ENCODE data around the gene CD300LD. TPM values are rescaled to one million over a fixed set of nuclear protein-coding genes. Genes with fewer than 3 reads are reported as not detected.

The CD300LD gene
- total and polyA plus RNA-seq, 2 experiments from 2014 or later = not detected

DNA sequence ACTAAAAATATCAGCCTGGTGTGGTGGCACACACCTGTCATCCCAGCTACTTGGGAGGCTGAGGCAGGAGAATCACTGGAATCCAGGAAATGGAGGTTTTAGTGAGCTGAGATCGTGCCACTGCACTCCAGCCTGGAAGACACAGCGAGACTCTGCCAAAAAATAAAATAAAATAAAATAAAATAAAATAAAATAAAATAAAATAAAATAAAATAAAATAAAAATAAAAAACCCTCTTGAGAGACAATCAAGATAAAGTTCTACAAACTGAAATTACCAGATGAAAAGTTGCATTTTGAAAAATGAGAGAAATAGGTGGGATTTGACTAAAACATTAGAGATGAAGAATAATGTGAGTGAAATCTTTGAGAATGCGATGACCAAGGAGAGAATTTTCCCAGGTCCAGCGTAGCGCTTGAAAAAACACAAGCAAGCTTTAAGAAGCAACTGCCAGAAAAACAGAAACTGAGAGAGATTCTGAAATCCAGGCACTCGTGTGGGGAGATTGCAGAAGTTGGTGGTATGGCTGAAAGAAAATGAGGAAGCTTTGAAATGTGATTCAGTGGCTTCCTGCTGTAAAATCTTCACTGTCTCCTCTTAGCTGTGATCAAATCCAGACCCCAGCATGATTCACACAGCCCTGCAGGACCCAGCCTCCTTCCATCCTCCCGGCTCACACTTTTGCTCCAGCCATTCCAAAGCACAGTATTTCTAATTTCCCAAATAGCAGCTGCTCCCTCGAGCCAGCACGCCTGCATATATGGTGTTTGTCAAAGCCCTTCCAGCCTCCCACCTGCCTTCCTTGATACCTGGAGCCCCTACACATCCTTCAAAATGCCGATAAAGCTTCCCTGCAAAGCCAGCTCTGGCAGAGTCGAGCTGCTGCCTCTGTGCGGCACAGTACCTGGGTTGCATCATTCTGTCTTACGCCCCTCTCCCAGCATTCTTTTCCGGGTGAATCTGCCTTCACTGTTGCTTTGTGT is 39.7 kb upstream of the CD300LD start:
- TF ChIP-seq ZNF114 (CRISPR knock-in tag; IDR thresholded peaks at IDR 0.05) (no peak), JUNB (IDR thresholded peaks at IDR 0.05; ENCODE audit: unreplicated experiment) (no peak), CREB1 (CRISPR knock-in tag; IDR thresholded peaks at IDR 0.05; ENCODE audit: low read depth) (no peak), EZH2 (IDR thresholded peaks at IDR 0.05; ENCODE audit: low read depth, unreplicated experiment) (no peak), ZNF331 (CRISPR knock-in tag; IDR thresholded peaks at IDR 0.05; ENCODE audit: low read depth) (no peak), NANOG (IDR thresholded peaks at IDR 0.05; ENCODE audit: borderline replicate concordance) (no peak), STAT1 (IDR thresholded peaks at IDR 0.05; ENCODE audit: unreplicated experiment) (no peak), POLR2AphosphoS5 (IDR thresholded peaks at IDR 0.05; ENCODE audit: low read depth) (no peak)
- TF ChIP-seq, protein P1, sequence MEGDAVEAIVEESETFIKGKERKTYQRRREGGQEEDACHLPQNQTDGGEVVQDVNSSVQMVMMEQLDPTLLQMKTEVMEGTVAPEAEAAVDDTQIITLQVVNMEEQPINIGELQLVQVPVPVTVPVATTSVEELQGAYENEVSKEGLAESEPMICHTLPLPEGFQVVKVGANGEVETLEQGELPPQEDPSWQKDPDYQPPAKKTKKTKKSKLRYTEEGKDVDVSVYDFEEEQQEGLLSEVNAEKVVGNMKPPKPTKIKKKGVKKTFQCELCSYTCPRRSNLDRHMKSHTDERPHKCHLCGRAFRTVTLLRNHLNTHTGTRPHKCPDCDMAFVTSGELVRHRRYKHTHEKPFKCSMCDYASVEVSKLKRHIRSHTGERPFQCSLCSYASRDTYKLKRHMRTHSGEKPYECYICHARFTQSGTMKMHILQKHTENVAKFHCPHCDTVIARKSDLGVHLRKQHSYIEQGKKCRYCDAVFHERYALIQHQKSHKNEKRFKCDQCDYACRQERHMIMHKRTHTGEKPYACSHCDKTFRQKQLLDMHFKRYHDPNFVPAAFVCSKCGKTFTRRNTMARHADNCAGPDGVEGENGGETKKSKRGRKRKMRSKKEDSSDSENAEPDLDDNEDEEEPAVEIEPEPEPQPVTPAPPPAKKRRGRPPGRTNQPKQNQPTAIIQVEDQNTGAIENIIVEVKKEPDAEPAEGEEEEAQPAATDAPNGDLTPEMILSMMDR (conservative IDR thresholded peaks at IDR 0.05; ENCODE audit: low read depth in 2 of 2) = no peak
- TF ChIP-seq, protein P2, sequence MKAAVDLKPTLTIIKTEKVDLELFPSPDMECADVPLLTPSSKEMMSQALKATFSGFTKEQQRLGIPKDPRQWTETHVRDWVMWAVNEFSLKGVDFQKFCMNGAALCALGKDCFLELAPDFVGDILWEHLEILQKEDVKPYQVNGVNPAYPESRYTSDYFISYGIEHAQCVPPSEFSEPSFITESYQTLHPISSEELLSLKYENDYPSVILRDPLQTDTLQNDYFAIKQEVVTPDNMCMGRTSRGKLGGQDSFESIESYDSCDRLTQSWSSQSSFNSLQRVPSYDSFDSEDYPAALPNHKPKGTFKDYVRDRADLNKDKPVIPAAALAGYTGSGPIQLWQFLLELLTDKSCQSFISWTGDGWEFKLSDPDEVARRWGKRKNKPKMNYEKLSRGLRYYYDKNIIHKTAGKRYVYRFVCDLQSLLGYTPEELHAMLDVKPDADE (IDR thresholded peaks at IDR 0.05) = no peak
- TF ChIP-seq, protein P3, sequence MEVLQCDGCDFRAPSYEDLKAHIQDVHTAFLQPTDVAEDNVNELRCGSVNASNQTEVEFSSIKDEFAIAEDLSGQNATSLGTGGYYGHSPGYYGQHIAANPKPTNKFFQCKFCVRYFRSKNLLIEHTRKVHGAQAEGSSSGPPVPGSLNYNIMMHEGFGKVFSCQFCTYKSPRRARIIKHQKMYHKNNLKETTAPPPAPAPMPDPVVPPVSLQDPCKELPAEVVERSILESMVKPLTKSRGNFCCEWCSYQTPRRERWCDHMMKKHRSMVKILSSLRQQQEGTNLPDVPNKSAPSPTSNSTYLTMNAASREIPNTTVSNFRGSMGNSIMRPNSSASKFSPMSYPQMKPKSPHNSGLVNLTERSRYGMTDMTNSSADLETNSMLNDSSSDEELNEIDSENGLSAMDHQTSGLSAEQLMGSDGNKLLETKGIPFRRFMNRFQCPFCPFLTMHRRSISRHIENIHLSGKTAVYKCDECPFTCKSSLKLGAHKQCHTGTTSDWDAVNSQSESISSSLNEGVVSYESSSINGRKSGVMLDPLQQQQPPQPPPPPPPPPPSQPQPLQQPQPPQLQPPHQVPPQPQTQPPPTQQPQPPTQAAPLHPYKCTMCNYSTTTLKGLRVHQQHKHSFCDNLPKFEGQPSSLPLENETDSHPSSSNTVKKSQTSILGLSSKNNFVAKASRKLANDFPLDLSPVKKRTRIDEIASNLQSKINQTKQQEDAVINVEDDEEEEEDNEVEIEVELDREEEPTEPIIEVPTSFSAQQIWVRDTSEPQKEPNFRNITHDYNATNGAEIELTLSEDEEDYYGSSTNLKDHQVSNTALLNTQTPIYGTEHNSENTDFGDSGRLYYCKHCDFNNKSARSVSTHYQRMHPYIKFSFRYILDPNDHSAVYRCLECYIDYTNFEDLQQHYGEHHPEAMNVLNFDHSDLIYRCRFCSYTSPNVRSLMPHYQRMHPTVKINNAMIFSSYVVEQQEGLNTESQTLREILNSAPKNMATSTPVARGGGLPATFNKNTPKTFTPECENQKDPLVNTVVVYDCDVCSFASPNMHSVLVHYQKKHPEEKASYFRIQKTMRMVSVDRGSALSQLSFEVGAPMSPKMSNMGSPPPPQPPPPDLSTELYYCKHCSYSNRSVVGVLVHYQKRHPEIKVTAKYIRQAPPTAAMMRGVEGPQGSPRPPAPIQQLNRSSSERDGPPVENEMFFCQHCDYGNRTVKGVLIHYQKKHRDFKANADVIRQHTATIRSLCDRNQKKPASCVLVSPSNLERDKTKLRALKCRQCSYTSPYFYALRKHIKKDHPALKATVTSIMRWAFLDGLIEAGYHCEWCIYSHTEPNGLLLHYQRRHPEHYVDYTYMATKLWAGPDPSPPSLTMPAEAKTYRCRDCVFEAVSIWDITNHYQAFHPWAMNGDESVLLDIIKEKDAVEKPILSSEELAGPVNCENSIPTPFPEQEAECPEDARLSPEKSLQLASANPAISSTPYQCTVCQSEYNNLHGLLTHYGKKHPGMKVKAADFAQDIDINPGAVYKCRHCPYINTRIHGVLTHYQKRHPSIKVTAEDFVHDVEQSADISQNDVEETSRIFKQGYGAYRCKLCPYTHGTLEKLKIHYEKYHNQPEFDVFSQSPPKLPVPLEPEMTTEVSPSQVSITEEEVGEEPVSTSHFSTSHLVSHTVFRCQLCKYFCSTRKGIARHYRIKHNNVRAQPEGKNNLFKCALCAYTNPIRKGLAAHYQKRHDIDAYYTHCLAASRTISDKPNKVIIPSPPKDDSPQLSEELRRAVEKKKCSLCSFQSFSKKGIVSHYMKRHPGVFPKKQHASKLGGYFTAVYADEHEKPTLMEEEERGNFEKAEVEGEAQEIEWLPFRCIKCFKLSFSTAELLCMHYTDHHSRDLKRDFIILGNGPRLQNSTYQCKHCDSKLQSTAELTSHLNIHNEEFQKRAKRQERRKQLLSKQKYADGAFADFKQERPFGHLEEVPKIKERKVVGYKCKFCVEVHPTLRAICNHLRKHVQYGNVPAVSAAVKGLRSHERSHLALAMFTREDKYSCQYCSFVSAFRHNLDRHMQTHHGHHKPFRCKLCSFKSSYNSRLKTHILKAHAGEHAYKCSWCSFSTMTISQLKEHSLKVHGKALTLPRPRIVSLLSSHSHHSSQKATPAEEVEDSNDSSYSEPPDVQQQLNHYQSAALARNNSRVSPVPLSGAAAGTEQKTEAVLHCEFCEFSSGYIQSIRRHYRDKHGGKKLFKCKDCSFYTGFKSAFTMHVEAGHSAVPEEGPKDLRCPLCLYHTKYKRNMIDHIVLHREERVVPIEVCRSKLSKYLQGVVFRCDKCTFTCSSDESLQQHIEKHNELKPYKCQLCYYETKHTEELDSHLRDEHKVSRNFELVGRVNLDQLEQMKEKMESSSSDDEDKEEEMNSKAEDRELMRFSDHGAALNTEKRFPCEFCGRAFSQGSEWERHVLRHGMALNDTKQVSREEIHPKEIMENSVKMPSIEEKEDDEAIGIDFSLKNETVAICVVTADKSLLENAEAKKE (CRISPR knock-in tag; IDR thresholded peaks at IDR 0.05) = no peak
- TF ChIP-seq, protein P4, sequence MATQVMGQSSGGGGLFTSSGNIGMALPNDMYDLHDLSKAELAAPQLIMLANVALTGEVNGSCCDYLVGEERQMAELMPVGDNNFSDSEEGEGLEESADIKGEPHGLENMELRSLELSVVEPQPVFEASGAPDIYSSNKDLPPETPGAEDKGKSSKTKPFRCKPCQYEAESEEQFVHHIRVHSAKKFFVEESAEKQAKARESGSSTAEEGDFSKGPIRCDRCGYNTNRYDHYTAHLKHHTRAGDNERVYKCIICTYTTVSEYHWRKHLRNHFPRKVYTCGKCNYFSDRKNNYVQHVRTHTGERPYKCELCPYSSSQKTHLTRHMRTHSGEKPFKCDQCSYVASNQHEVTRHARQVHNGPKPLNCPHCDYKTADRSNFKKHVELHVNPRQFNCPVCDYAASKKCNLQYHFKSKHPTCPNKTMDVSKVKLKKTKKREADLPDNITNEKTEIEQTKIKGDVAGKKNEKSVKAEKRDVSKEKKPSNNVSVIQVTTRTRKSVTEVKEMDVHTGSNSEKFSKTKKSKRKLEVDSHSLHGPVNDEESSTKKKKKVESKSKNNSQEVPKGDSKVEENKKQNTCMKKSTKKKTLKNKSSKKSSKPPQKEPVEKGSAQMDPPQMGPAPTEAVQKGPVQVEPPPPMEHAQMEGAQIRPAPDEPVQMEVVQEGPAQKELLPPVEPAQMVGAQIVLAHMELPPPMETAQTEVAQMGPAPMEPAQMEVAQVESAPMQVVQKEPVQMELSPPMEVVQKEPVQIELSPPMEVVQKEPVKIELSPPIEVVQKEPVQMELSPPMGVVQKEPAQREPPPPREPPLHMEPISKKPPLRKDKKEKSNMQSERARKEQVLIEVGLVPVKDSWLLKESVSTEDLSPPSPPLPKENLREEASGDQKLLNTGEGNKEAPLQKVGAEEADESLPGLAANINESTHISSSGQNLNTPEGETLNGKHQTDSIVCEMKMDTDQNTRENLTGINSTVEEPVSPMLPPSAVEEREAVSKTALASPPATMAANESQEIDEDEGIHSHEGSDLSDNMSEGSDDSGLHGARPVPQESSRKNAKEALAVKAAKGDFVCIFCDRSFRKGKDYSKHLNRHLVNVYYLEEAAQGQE (IDR thresholded peaks at IDR 0.05; ENCODE audit: unreplicated experiment) = no peak
- no peaks in the 10 kb centered on the region for H3K79me2 ChIP-seq (replicated peaks; ENCODE audit: insufficient read depth)
- H3K36me3 Mint-ChIP-seq (ENCODE audit: low read depth) = no peaks in the 10 kb centered on the region
- H3K4me1 ChIP-seq (ENCODE audit: insufficient read depth) = peaks cover 22% of the 10 kb centered on the region
- no peaks in the 10 kb centered on the region for H4K20me1 ChIP-seq (replicated peaks; ENCODE audit: insufficient read depth)
- no peaks in the 10 kb centered on the region for H3K27me3 ChIP-seq (ENCODE audit: insufficient read depth)
- H3K27me3 Mint-ChIP-seq (ENCODE audit: insufficient read depth, low read depth, poor library complexity) = peaks cover 4% of the 10 kb centered on the region
- peak overlapping the region; percentile 21; the same call in 1 of the 3 replicates for H3K4me3 Mint-ChIP-seq
- ATAC-seq = peak; percentile 32
- peak overlapping the region; percentile 83 for H3K27ac Mint-ChIP-seq
- peak overlapping the region; percentile 89 for H3K27ac ChIP-seq (ENCODE audit: low read depth)
- peak overlapping the region; percentile 51; the same call in 1 of the 2 replicates for H3K4me2 ChIP-seq
- peak overlapping the region; percentile 100 for H2AFZ ChIP-seq
- no peaks in the 10 kb centered on the region for H3K36me3 ChIP-seq (ENCODE audit: insufficient read depth)
- peak; percentile 38 for DNase-seq (ENCODE audit: low spot score)
- H3K4me1 Mint-ChIP-seq = peaks cover 34% of the 10 kb centered on the region
- H3K9me3 Mint-ChIP-seq = no peaks in the 10 kb centered on the region
- no peak overlapping the region for H3K4me3 ChIP-seq
- H3K9me2 ChIP-seq (ENCODE audit: insufficient read depth) = no peaks in the 10 kb centered on the region
- H3F3A ChIP-seq (replicated peaks; ENCODE audit: low read depth) = no peaks in the 10 kb centered on the region; the same call in 1 of the 2 replicates

All from GM23338 (cell line).